SK-N-SH (cell line): ENCODE measurements around the gene ZNF599. TPM values are rescaled to one million over a fixed set of nuclear protein-coding genes. Genes with fewer than 3 reads are reported as not detected.

Experiments used
- CTCF ChIA-PET: fragments of 300-600, 350-600 bp; formaldehyde crosslinking; extraction: SDS; loops from one replicate; lab custom pipeline; 2021; lab: Yijun Ruan, JAX
- POLR2A ChIA-PET: fragments of 350-600 bp; sonication (Branson Sonifier 250); formaldehyde crosslinking; extraction: SDS; loops from one replicate; lab custom pipeline; 2020; ENCODE audit warnings: antibody characterized with exemption, inconsistent platforms; lab: Yijun Ruan, JAX
- DNase-seq: peaks from one replicate; pipeline ENCODE4 v3.0.0; 2012
- H2AFZ ChIP-seq: fragments of 200-600 bp; sonication (generic); 2 replicates; pipeline ENCODE4 v1.8.1; 2016; ENCODE audit warnings: antibody characterized with exemption, mild to moderate bottlenecking, low read depth
- H3F3A ChIP-seq: fragments of 200-600 bp; sonication (generic); replicated peaks from 2 replicates; pipeline ENCODE3; 2016; ENCODE audit warnings: antibody characterized with exemption, mild to moderate bottlenecking; ENCODE audit not compliant: insufficient read depth
- H3K27ac ChIP-seq, 2 experiments: fragments of 200-500 bp in 1 of 2; fragments of 200-600 bp in 1 of 2; sonication (Bioruptor generic) in 1 of 2; sonication (generic), shearing (Covaris generic) in 1 of 2; 2 replicates each; pipeline versions ENCODE4 v1.5.1 to v1.6.1; 2014 to 2016; ENCODE audit warnings: low read depth in 2 of 2, inconsistent platforms in 1 of 2, low read length in 1 of 2, mild to moderate bottlenecking in 1 of 2, mixed read lengths in 1 of 2
- H3K27me3 ChIP-seq: fragments of 200-600 bp; sonication (generic), shearing (Covaris generic); 2 replicates; pipeline ENCODE4 v1.6.1; 2016; ENCODE audit warnings: mixed run types; ENCODE audit not compliant: insufficient read depth
- H3K36me3 ChIP-seq, 2 experiments: fragments of 200-500 bp in 1 of 2; fragments of 200-600 bp in 1 of 2; sonication (Bioruptor generic) in 1 of 2; sonication (generic) in 1 of 2; replicated peaks in 1 of 2; 2 replicates each; pipeline versions ENCODE3 to v1.5.1; 2014 to 2016; ENCODE audit warnings: low read length in 1 of 2, mild to moderate bottlenecking in 1 of 2; ENCODE audit not compliant: insufficient read depth in 2 of 2, control insufficient read depth in 1 of 2
- H3K4me1 ChIP-seq, 2 experiments: fragments of 200-500 bp in 1 of 2; fragments of 200-600 bp in 1 of 2; sonication (Bioruptor generic) in 1 of 2; sonication (generic), shearing (Covaris generic) in 1 of 2; 2 replicates each; pipeline versions ENCODE4 v1.5.1 to v1.6.1; 2014 to 2016; ENCODE audit warnings: low read depth in 1 of 2, low read length in 1 of 2, mixed run types in 1 of 2; ENCODE audit not compliant: insufficient read depth in 2 of 2, control insufficient read depth in 1 of 2
- H3K4me2 ChIP-seq: fragments of 200-600 bp; sonication (generic), shearing (Covaris generic); 2 replicates; pipeline ENCODE4 v1.6.1; 2017; ENCODE audit warnings: mixed run types
- H3K4me3 ChIP-seq, 2 experiments: fragments of 200-500 bp in 1 of 2; fragments of 200-600 bp in 1 of 2; sonication (Bioruptor generic) in 1 of 2; sonication (generic), shearing (Covaris generic) in 1 of 2; 2 replicates each; pipeline versions ENCODE4 v1.5.1 to v1.8.1; 2014 to 2016; ENCODE audit warnings: low read depth in 2 of 2, inconsistent platforms in 1 of 2, low read length in 1 of 2, mild to moderate bottlenecking in 1 of 2, mixed read lengths in 1 of 2, moderate library complexity in 1 of 2
- H3K79me2 ChIP-seq: fragments of 200-600 bp; sonication (generic); 2 replicates; pipeline ENCODE4 v1.8.1; 2017; ENCODE audit warnings: mild to moderate bottlenecking; ENCODE audit not compliant: insufficient read depth
- H3K9ac ChIP-seq: fragments of 200-600 bp; sonication (generic); 2 replicates; pipeline ENCODE4 v1.6.1; 2017; ENCODE audit warnings: mixed run types
- H3K9me2 ChIP-seq: fragments of 200-600 bp; sonication (generic); 2 replicates; pipeline ENCODE4 v1.6.1; 2017; ENCODE audit warnings: mixed run types
- H3K9me3 ChIP-seq: fragments of 200-600 bp; sonication (generic); 2 replicates; pipeline ENCODE4 v1.6.1; 2017; ENCODE audit warnings: mixed run types, mild to moderate bottlenecking, moderate library complexity
- H4K20me1 ChIP-seq: fragments of 200-600 bp; sonication (generic); 2 replicates; pipeline ENCODE4 v1.6.1; 2017; ENCODE audit warnings: mild to moderate bottlenecking, mixed run types; ENCODE audit not compliant: insufficient read depth
- CTCF ChIP-seq: fragments of 200-600 bp; sonication (generic); IDR thresholded peaks from 2 replicates; pipeline ENCODE4 v1.6.1; 2017; ENCODE audit warnings: antibody characterized with exemption, mild to moderate bottlenecking, moderate library complexity
- FOXJ3 ChIP-seq: sonication (generic); formaldehyde crosslinking; IDR thresholded peaks from 2 replicates; pipeline ENCODE4 v1.5.1; 2020; ENCODE audit warnings: mild to moderate bottlenecking, missing genetic modification reagents
- GABPA ChIP-seq: IDR thresholded peaks from 2 replicates; pipeline ENCODE4 v1.4.0; 2012; ENCODE audit warnings: low read depth, mild to moderate bottlenecking
- MAX ChIP-seq: IDR thresholded peaks from 2 replicates; pipeline ENCODE4 v1.4.0; 2012; ENCODE audit warnings: low read depth
- MXI1 ChIP-seq: IDR thresholded peaks from 2 replicates; pipeline ENCODE4 v1.6.1; 2012; ENCODE audit warnings: mild to moderate bottlenecking, low read depth, low read length, improper control_type of control experiment
- RCOR1 ChIP-seq: fragments of 150-350 bp; IDR thresholded peaks from 2 replicates; pipeline ENCODE4 v1.6.1; 2017; ENCODE audit warnings: antibody characterized with exemption, low read length
- SMC3 ChIP-seq: IDR thresholded peaks from 2 replicates; pipeline ENCODE4 v1.6.1; 2012; ENCODE audit warnings: low read depth, low read length, improper control_type of control experiment
- TAF1 ChIP-seq: IDR thresholded peaks from 2 replicates; pipeline ENCODE4 v1.6.1; 2012; ENCODE audit warnings: low read depth, mild to moderate bottlenecking, low read length, moderate library complexity, borderline replicate concordance
- WGBS: methylation state at CpG from one replicate; pipeline ENCODE4 v1.1.6; 2017; ENCODE audit warnings: low lambda C conversion rate; 5-methylcytosine and 5-hydroxymethylcytosine counted together
- polyA plus RNA-seq, 3 experiments: library from polyadenylated mRNA; depleted of rRNA; stranded (reverse); fragments of >200 nt; gene quantifications; 2 replicates each; pipeline ENCODE4 v1.2.3, GENCODE V29; 2012

Gene ZNF599
- polyA plus RNA-seq, 1 of the 3 experiments (the other 2 are of a cell fraction): 17.9 TPM

DNA sequence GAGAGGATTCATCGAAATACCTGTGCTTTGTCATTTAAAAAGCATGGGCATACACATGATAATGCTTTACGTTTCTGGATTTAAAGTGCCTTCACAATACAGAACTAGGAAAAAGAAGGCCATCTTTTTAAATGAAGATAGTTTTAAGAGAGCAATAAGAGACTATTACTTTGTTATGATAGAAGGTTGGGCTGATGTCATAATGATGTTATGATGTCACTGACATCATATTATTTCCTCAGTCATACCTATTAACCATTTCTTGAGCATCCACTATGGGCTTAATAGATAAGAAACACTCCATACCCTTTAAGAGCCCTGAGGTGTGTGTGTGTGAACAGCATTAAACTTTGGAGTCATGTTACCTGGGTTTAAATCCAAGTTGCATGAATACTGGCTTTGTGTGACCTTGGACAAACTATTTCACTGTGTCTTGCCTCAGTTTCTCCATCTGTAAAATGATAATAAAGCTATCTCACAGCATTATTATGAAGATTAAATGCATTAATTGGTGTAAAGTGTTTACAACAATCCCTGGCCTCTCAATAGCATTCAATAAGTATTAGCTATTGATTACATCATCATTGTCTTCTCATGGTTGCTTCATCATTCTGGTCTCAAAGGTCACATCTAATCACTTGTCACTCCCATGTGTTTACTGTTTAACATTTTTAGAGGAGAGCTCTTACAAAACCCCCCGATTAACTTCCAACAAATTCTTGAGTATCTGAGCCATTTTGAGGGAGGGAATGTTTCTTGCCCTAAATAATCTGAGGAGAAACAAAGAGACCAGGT lies 27.9 kb downstream of the ZNF599 start:
- no peaks in the 10 kb centered on the region for H4K20me1 ChIP-seq
- TF ChIP-seq FOXJ3 (CRISPR knock-in tag): no peak
- TF ChIP-seq MAX: no peak
- TF ChIP-seq RCOR1: no peak
- TF ChIP-seq SMC3: no peak
- no peak for TF ChIP-seq CTCF
- no peak for TF ChIP-seq TAF1
- TF ChIP-seq, all 33 proteins: peak for 0
- Histone ChIP-seq H3F3A (no peaks in the 10 kb centered on the region), H3K79me2 (no peaks in the 10 kb centered on the region), H3K4me3 (no peak overlapping the region; a peak in 1 of 4 replicates), H3K27me3 (no peaks in the 10 kb centered on the region), H3K9me3 (peaks cover 11% of the 10 kb centered on the region; the same call in 1 of the 2 replicates), H2AFZ (no peak overlapping the region), H3K4me2 (no peak overlapping the region), H3K9ac (no peak overlapping the region), H3K27ac (no peak overlapping the region), H3K36me3 (peaks cover 13 to 20% of the 10 kb centered on the region in 2 experiments), H3K4me1 (no peaks in the 10 kb centered on the region), H3K9me2 (no peaks in the 10 kb centered on the region)
- no peak for DNase-seq
- WGBS: 65% methylated on average over 3 of the region's 3 CpGs
- POLR2A ChIA-PET: interaction anchor here (0.6 kb wide), 1 partner anchor 102 kb away, joined by 6 read pairs; no protein-coding TSS in a partner anchor
- CTCF ChIA-PET: interaction anchor here (1.0 kb wide), 1 partner anchor 299 kb away, joined by 3 read pairs; no protein-coding TSS in a partner anchor

- H3K4me1 ChIP-seq: peaks cover 0 to 25% of the 10 kb centered on the region in 2 experiments; a peak in 1 of 4 replicates
- H3K9ac ChIP-seq: peak overlapping the region; percentile 86
- H3K9me2 ChIP-seq: no peaks in the 10 kb centered on the region
- H3K36me3 ChIP-seq: peaks cover 32 to 45% of the 10 kb centered on the region in 2 experiments
- H3K27me3 ChIP-seq: no peaks in the 10 kb centered on the region
- H3K79me2 ChIP-seq: peaks cover 18% of the 10 kb centered on the region; the same call in 1 of the 2 replicates
- DNase-seq: no peak
- peak overlapping the region; percentile 95 for H2AFZ ChIP-seq
- POLR2A ChIA-PET: interaction anchor here (1.2 to 1.7 kb wide), 2 partner anchors 38 to 103 kb away, joined by 3 read pairs; partner anchors contain the start of gene ZNF599
- peaks cover 7% of the 10 kb centered on the region for H3F3A ChIP-seq
- H3K9me3 ChIP-seq: peaks cover 2% of the 10 kb centered on the region; the same call in 1 of the 2 replicates
- TF ChIP-seq MXI1: peak; percentile 77; the same call in 1 of the 2 replicates
- TF ChIP-seq GABPA: no peak
- CTCF ChIA-PET: no interaction called here
- 26% methylated on average over 16 of the region's 16 CpGs for WGBS
- H3K4me2 ChIP-seq: peak overlapping the region; percentile 81
- peak overlapping the region; percentile 80 to 82 for H3K4me3 ChIP-seq
- peak overlapping the region; percentile 86 to 98 for H3K27ac ChIP-seq
- H4K20me1 ChIP-seq: no peaks in the 10 kb centered on the region
These were observed 38.4 kb downstream of the ZNF599 start for GRCh38 chr19:34734537-34735103.
